HG02588 (cell line): ENCODE measurements around the gene LCE7A.

Experiments
- ATAC-seq: cut with Tn5 transposase; IDR thresholded peaks from one replicate; pipeline ENCODE4 v1.9.1; 2021; ENCODE audit warnings: mild to moderate bottlenecking, moderate library complexity; ENCODE audit not compliant: unreplicated experiment

Gene LCE7A

DNA sequence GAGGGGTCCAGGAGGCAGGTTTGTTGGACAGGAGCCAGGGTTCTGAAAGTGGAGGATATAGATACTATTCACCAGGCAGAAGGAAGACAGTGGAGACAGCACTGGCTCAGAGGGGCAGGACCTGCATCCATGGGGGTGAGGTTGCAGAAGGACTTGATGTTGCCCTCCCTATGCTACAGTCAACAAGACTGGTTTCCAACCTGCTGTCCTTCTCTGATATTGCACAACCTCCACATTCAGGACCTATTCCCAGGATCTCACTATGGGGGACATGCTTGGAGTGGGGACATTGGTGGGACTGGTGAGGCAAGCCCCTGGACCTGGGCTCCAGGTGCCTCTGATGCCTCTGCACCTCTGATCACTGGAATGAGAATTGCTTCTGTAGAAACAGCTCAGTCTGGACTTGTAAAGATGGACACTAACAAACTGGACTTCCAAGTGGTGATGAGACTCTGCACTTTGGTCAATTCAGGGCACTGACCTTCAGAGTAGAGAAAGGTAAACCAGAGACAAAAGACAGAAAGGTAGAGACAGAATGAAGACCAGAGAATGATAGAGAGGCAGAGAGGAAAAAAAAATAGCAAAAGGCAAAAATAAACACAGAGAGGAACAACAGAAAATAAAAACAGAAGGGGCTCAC, 19.9 kb downstream of the LCE7A start:
- ATAC-seq: no peak

DNA sequence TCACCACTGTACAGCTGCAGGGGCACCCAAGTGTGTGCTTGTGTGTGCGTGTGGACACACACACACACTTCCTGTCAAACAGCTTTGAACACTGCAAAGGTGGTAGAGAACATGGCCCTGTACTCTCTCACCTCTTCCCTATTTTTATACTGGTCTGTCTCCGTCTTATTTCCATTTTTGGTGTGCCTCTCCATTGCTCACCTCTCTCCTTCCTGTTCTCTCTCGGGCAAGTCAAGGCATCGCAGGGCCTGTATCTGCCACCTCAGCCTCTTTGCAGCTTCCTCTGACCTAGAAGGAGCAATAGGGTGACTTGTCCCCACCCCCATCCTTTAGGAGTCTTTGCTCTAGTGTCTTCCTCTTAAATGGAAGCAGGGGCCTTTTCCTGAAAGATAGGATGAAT, 20.5 kb downstream of the LCE7A start:
- ATAC-seq: no peak

DNA sequence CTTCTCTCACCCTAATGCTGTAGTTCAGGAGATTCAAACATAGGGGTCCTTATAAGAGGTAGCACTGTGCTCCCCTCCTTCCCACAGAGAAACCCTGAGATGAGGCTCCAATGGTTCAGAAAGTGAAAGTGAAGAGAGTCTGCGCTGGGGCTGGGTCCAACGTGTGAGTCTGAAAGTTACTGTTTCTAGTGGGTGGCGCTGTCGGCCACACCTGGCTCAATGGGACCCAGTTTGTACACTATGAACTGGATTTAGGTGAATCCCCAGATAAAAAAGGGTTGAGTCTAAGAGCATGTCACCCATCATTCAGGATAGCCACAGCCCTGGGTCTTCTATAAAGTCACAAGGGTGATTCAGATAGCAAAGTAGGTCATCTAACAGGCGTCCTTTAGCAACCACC, 21.1 kb downstream of the LCE7A start:
- ATAC-seq: no peak

- ATAC-seq: no peak
Measured at GRCh38 chr1:152884085-152884484, 24.3 kb downstream of the LCE7A start.

DNA sequence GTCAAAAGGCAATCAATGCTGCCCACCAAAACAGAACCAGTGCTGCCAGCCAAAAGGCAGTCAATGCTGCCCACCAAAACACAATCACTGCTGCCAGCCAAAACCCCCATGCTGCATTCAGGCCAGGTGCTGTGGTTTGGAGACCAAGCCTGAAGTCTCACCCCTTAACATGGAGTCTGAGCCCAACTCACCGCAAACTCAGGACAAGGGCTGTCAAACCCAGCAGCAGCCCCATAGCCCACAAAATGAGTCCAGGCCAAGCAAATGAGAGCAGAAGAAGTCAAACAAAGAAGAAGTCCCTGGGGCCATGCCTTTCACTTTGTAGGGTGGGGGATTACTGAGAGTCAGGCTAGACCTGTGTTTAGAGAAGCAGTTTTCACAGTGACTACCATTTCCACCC, 24.7 kb downstream of the LCE7A start:
- no peak for ATAC-seq

GRCh38 chr1:152884966-152885624, 25.3 kb downstream of the LCE7A start:
- ATAC-seq: no peak

- no peak for ATAC-seq
Measured at GRCh38 chr1:152886085-152886484, 26.3 kb downstream of the LCE7A start.

- ATAC-seq: no peak
Measured at GRCh38 chr1:152886758-152887409, 27.1 kb downstream of the LCE7A start.

- ATAC-seq: no peak
Measured at GRCh38 chr1:152888126-152888525, 28.3 kb downstream of the LCE7A start.

GRCh38 chr1:152899027-152899426, 39.2 kb downstream of the LCE7A start:
- no peak for ATAC-seq

GRCh38 chr1:152899883-152900282, 40.1 kb downstream of the LCE7A start:
- ATAC-seq: no peak

- ATAC-seq: no peak
Measured at GRCh38 chr1:152901631-152902030, 41.8 kb downstream of the LCE7A start.

GRCh38 chr1:152902636-152903035, 42.8 kb downstream of the LCE7A start:
- ATAC-seq: no peak

GRCh38 chr1:152904688-152905440, 45.1 kb downstream of the LCE7A start:
- no peak for ATAC-seq

DNA sequence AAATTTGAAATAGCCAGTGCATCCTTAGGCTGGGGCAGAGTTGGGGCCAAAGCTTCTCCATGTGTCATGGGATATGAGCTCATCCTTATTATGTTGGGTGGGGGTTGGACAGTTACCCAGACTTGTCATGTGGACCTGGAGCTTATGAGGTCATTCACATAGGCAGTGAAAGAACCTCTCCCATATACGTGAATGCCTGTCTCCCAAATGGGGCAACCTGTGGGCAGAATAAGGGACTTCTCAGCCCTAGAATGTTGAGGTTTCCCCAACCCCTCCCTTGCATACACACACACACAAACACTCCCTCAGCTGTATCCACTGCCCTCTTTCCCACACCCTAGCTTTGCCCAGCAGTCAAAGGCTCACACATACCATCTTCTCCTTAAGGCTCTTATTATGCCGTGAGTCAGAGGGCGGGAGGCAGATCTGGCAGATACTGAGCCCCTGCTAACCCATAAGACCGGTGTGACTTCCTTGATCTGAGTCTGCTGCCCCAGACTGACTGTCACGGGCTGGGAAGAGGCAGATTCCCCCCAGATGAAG, 46.3 kb downstream of the LCE7A start:
- no peak for ATAC-seq

DNA sequence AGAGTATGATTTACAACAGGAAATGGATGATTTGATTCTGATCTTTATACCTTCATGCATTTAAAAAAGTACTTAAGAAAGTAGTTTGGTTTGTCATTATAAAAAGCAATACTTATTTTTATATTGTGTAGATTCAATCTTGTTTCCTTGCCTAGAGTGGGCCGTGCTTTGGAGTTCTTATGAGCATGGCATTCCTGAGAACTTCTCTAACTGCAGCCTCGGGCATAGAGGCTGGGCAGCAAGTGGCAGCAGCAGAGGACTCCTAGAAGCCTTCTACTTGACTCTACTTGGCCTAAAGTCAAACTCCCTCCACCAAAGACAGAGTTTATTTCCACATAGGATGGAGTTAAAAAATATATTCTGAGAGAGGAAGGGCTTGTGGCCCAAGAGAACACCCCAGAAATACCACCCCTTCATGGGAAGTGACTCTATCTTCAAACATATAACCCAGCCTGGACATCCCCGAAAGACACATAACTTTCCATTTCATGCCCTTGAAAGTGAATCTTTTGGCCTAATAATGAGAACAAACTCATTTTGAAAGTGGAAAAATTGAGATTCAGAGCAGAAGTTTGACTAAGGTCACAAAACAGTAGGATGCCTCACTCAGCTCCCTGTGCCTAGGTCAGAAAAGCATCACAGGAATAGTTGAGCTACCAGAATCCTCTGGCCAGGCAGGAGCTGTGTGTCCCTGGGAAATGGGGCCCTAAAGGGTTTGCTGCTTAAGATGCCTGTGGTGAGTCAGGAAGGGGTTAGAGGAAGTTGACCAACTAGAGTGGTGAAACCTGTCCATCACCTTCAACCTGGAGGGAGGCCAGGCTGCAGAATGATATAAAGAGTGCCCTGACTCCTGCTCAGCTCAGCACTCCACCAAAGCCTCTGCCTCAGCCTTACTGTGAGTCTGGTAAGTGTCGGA, 48.1 kb downstream of the LCE7A start, which contains the start of gene IVL:
Gene IVL (plus strand): TSS at position 861 of the 916 bp plus-strand sequence. CDS start 1,252 bp downstream, outside the sequence.
- no peak for ATAC-seq

- ATAC-seq: no peak
Measured at GRCh38 chr1:152909206-152909605, 49.4 kb downstream of the LCE7A start.
